HG02588 (cell line): ENCODE results near the gene MVD.

ENCODE experiments used
- ATAC-seq: cut with Tn5 transposase; IDR thresholded peaks from one replicate; pipeline ENCODE4 v1.9.1; 2021; ENCODE audit warnings: mild to moderate bottlenecking, moderate library complexity; ENCODE audit not compliant: unreplicated experiment

MVD gene

GRCh38 chr16:88697831-88698615, 35.1 kb upstream of the MVD start:
- no peak for ATAC-seq

- no peak for ATAC-seq
These were observed 34.4 kb upstream of the MVD start for GRCh38 chr16:88697116-88697830.

- ATAC-seq = no peak
These were observed 33.5 kb upstream of the MVD start for GRCh38 chr16:88696441-88696840.

GRCh38 chr16:88695753-88696152, 32.9 kb upstream of the MVD start:
- ATAC-seq = no peak

- no peak for ATAC-seq
These were observed 32.3 kb upstream of the MVD start for GRCh38 chr16:88695218-88695617.

- no peak for ATAC-seq
These were observed 31.6 kb upstream of the MVD start for GRCh38 chr16:88694221-88695087.

- no peak for ATAC-seq
These were observed 30.7 kb upstream of the MVD start for GRCh38 chr16:88693420-88694177.

GRCh38 chr16:88692861-88693260, 30.0 kb upstream of the MVD start:
- no peak for ATAC-seq

- ATAC-seq = no peak
These were observed 29.2 kb upstream of the MVD start for GRCh38 chr16:88691924-88692560.

- ATAC-seq = no peak
These were observed 28.4 kb upstream of the MVD start for GRCh38 chr16:88691129-88691813.

GRCh38 chr16:88690341-88691128, 27.6 kb upstream of the MVD start:
- ATAC-seq = no peak

GRCh38 chr16:88688013-88688778, 25.3 kb upstream of the MVD start:
- ATAC-seq = no peak

- ATAC-seq = no peak
These were observed 24.8 kb upstream of the MVD start for GRCh38 chr16:88687676-88688012.

- ATAC-seq = no peak
These were observed 24.3 kb upstream of the MVD start for GRCh38 chr16:88687254-88687576.

- ATAC-seq = peak; percentile 64
These were observed 23.8 kb upstream of the MVD start, which contains the start of gene SNAI3 for GRCh38 chr16:88686439-88687253. SNAI3 (minus strand) TSS chr16:88686507; CDS start chr16:88686406, 101 bp downstream.

GRCh38 chr16:88686062-88686438, 23.2 kb upstream of the MVD start:
- peak; percentile 12 for ATAC-seq
